ENCODE data around the gene FGFR4. TPM values are rescaled to one million over a fixed set of nuclear protein-coding genes. Genes with fewer than 3 reads are reported as not detected.
A peak's percentile ranks its signal among the peaks of the same experiment; 100 is the strongest.

The FGFR4 gene
- total and polyA plus RNA-seq, 2 of the 8 experiments (the other 6 are each of a cell fraction or from before 2014, with no cell fraction given), result 61.4 to 88.4 TPM

DNA sequence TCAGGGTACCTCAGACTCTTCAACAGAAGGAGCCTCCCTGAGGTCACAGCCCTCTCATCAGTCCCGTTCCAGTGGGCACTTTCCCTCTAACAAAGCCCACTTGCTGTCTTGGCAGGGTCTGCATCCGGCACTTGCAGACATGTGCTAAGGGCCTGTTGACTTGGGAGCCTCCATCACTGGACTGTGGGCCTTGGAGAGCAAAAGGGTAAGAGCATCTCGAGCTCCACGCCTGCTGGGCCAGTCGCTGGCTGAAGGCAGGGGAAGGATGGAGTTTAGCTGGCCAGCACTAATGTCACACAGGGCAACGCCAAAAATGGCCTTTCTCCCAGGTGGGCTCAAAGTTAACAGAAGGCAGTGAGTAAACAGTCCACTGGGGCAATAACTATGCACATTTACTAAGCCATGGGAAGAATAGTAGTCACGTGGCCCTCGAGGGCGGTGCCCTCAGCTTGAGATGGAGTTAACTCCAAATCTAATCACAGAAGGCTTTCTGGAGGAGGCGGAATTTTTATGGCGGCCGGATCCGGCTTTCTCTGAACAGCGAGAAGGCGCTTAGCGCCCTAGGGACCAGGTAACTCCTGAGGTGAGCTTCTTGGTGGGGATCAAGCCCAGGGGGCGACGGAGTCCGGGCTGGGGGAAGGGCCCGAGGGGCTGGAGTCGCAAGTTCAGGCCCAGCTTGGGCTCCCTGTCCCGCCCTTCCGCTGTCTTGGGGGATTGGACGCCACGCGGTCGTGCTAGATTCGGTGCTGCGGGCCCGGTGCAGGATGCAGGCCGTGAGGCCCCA is 44.8 kb downstream of the FGFR4 start:
- H2BK5ac ChIP-seq (ENCODE audit: low read depth, low read length), result peak overlapping the region; percentile 99
- peak overlapping the region; percentile 87 to 98 (median 95) for H3K9ac ChIP-seq (replicated peaks in 1 of 4; ENCODE audit: extremely low read depth in 1 of 4, low read depth in 3 of 4, low read length in 3 of 4)
- H3K14ac ChIP-seq (ENCODE audit: insufficient read length), result peak overlapping the region; percentile 32
- H3K4me2 ChIP-seq (ENCODE audit: insufficient read depth in 1 of 2, low read depth in 2 of 2, low read length in 2 of 2), result peak overlapping the region; percentile 68 to 74
- H3K27me3 ChIP-seq (replicated peaks in 1 of 4; ENCODE audit: control insufficient read depth in 3 of 4, extremely low read depth in 1 of 4, insufficient read depth in 3 of 4, low read length in 3 of 4), result no peaks in the 10 kb centered on the region
- no peak overlapping the region for H3K23ac ChIP-seq (ENCODE audit: insufficient read length)
- H2BK15ac ChIP-seq (ENCODE audit: low read length), result peak overlapping the region; percentile 3
- H3K79me2 ChIP-seq (ENCODE audit: control insufficient read depth in 1 of 2, insufficient read depth in 2 of 2, low read length in 2 of 2), result peaks cover 23 to 36% of the 10 kb centered on the region in 2 experiments
- peaks cover 2% of the 10 kb centered on the region; the same call in 1 of the 2 replicates for H3K79me1 ChIP-seq (ENCODE audit: low read depth, low read length)
- H3K36me3 ChIP-seq (ENCODE audit: control insufficient read depth in 2 of 4, insufficient read depth in 4 of 4, low read length in 3 of 4), result peaks cover 5 to 18% (median 14%) of the 10 kb centered on the region in 4 experiments
- H2BK20ac ChIP-seq (ENCODE audit: low read length), result 0 out of 2 replicates have a peak overlapping the region, but pooled peaks have one; percentile 86
- H4K8ac ChIP-seq (ENCODE audit: extremely low read depth, insufficient read depth, low read length), result peak overlapping the region; percentile 98
- peak overlapping the region; percentile 91 for H4K91ac ChIP-seq (replicated peaks; ENCODE audit: insufficient read length, low read length)
- H3K56ac ChIP-seq (replicated peaks; ENCODE audit: insufficient read length, low read depth, low read length), result peak overlapping the region; percentile 93
- ChIA-PET POLR2A (ENCODE audit: partially characterized antibody) (interaction anchor here (0.6 to 14.2 kb wide), 35 partner anchors 7 to 594 kb away, joined by 3 to 139 read pairs (median 5); partner anchors contain the start of genes FGFR4, MXD3, PRELID1 and RAB24), CTCF (ENCODE audit: partially characterized antibody) (interaction anchor here (1.2 to 8.1 kb wide), 3 partner anchors 18 to 167 kb away, joined by 3 to 77 read pairs (median 3); no protein-coding TSS in a partner anchor)
- H3K9me3 ChIP-seq (ENCODE audit: insufficient read depth in 2 of 2, low read depth in 1 of 2, low read length in 1 of 2), result no peaks in the 10 kb centered on the region
- H3K27ac ChIP-seq (ENCODE audit: low read depth, low read length), result peak overlapping the region; percentile 98
- peak overlapping the region; percentile 97 for H2BK12ac ChIP-seq (ENCODE audit: low read depth, low read length)
- peaks cover 10% of the 10 kb centered on the region; the same call in 1 of the 2 replicates for H3K23me2 ChIP-seq (ENCODE audit: low read depth, low read length)
- H3K4ac ChIP-seq (replicated peaks; ENCODE audit: insufficient read length, low read depth, low read length), result peak overlapping the region; percentile 96
- FAIRE-seq (no peak), DNase-seq (ENCODE audit: low read depth in 1 of 2, low spot score in 2 of 2) (peak in 1 of 2 experiments; percentile 76)
- WGBS, 2 experiments (ENCODE audit: extremely low coverage in 1 of 2, insufficient coverage in 1 of 2, insufficient read length in 1 of 2, insufficient replicate concordance in 2 of 2, low coverage in 1 of 2, low lambda C conversion rate in 2 of 2, missing lambda C conversion rate in 1 of 2), result 17% methylated on average over 31 of the region's 31 CpGs; no CpG with 5 or more reads in 1 of the 2 experiments
- H3K4me1 ChIP-seq (replicated peaks in 1 of 4; ENCODE audit: control insufficient read depth in 3 of 4, insufficient read depth in 4 of 4, low read length in 3 of 4), result peaks cover 14 to 25% (median 21%) of the 10 kb centered on the region in 4 experiments
- H3K18ac ChIP-seq (ENCODE audit: extremely low read depth, low read length), result peak overlapping the region; percentile 95
- H4K20me1 ChIP-seq (replicated peaks in 1 of 2; ENCODE audit: control insufficient read depth in 1 of 2, insufficient read depth in 2 of 2, low read length in 2 of 2), result peaks cover 0 to 2% of the 10 kb centered on the region in 2 experiments
- peak overlapping the region; percentile 70 to 94 (median 73) for H3K4me3 ChIP-seq (ENCODE audit: extremely low read depth in 1 of 4, insufficient read depth in 2 of 4, low read depth in 3 of 4, low read length in 4 of 4)
- H2AK5ac ChIP-seq (ENCODE audit: low read depth, low read length), result peak overlapping the region; percentile 18
- no peak overlapping the region; the same call in 1 of the 2 replicates for H2AFZ ChIP-seq (ENCODE audit: low read length)
- peak overlapping the region; percentile 89 for H4K5ac ChIP-seq (ENCODE audit: insufficient read length, low read depth, low read length)
- peak overlapping the region; percentile 21 for H2BK120ac ChIP-seq (replicated peaks; ENCODE audit: low read depth, low read length)
- 0 out of 2 replicates have a peak, but pooled peaks have one; percentile 11 for TF ChIP-seq TBP (IDR thresholded peaks at IDR 0.05; ENCODE audit: low read depth, low read length)
- no peak for TF ChIP-seq SUZ12 (IDR thresholded peaks at IDR 0.05; ENCODE audit: low read length)
- peak; percentile 62 for TF ChIP-seq TAF7 (optimal IDR thresholded peaks at IDR 0.05; ENCODE audit: borderline replicate concordance, low read depth, low read length)
- peak; percentile 37 for TF ChIP-seq KDM4A (IDR thresholded peaks at IDR 0.05; ENCODE audit: low read depth, low read length, severe bottlenecking)
- peak; percentile 57; the same call in 1 of the 2 replicates for TF ChIP-seq YY1 (IDR thresholded peaks at IDR 0.05; ENCODE audit: low read depth, low read length)
- TF ChIP-seq, protein P1, sequence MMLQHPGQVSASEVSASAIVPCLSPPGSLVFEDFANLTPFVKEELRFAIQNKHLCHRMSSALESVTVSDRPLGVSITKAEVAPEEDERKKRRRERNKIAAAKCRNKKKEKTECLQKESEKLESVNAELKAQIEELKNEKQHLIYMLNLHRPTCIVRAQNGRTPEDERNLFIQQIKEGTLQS (IDR thresholded peaks at IDR 0.05; ENCODE audit: insufficient read depth, low read depth, low read length), result peak; percentile 57; the same call in 1 of the 2 replicates
- peak; percentile 74 for TF ChIP-seq TAF1 (IDR thresholded peaks at IDR 0.05; ENCODE audit: low read depth, low read length)
- TF ChIP-seq ASH2L (IDR thresholded peaks at IDR 0.05; ENCODE audit: low read length), result peak; percentile 57
- no peak for TF ChIP-seq RNF2 (IDR thresholded peaks at IDR 0.05; ENCODE audit: borderline replicate concordance, low read depth, low read length, missing control alignments, poor library complexity, severe bottlenecking)
- TF ChIP-seq POLR2A (IDR thresholded peaks at IDR 0.05; ENCODE audit: control extremely low read depth in 1 of 2, low read depth in 2 of 2, low read length in 2 of 2), result peak; percentile 14 to 78; a peak in 2 of 3 replicates
